ENCODE results near the gene RERE.

GRCh38 chr1:8303141-8303540 lies 514.3 kb downstream of the RERE start:
- TF ChIP-seq CTCF (IDR thresholded peaks at IDR 0.05) (no peak), POLR2A (IDR thresholded peaks at IDR 0.05) (no peak), POLR2AphosphoS5 (IDR thresholded peaks at IDR 0.05) (no peak)
